NT2/D1 (cell line): ENCODE data around the gene JDP2.

Experiments
- SUZ12 ChIP-seq: IDR thresholded peaks from 2 replicates; pipeline ENCODE4 v1.6.1; 2011; ENCODE audit not compliant: insufficient read length, insufficient read depth; ENCODE audit errors: extremely low read depth
- YY1 ChIP-seq: IDR thresholded peaks from 2 replicates; pipeline ENCODE4 v1.6.1; 2011; ENCODE audit not compliant: insufficient read length, insufficient read depth
- ZNF274 ChIP-seq: IDR thresholded peaks from 2 replicates; pipeline ENCODE4 v1.6.1; 2011; ENCODE audit warnings: mild to moderate bottlenecking, low read depth, low read length

DNA sequence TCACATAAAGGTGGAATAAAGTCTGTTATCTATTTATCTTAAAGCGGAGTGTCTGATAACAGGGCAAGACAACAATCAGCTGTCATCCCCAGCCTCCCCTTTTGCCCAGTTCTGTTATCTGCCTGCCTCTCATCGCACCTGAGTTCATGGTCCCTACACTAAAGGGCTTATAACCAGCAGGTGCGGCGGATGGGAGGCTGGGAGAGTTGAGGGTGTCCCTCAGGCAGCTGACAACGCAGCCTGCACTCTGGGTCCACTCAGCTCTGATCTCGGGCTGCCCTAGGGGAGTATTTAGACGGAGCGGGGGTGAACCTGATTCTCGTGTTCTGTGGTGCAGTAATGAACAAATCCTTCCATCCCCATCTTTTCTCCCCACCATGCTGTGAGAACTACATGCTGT is 34.0 kb upstream of the JDP2 start:
- TF ChIP-seq YY1 (no peak), ZNF274 (no peak), SUZ12 (no peak)
